ENCODE results near the gene SOCS6. TPM values are rescaled to one million over a fixed set of nuclear protein-coding genes. Genes with fewer than 3 reads are reported as not detected.

The SOCS6 gene
- polyA plus RNA-seq, 3 donors, result 29.7 to 32.8 (median 30.2) TPM

- no peak for DNase-seq (ENCODE audit: extremely low read depth in 1 of 11, low read depth in 9 of 11, low spot score in 4 of 11)
These were observed 19.9 kb downstream of the SOCS6 start for GRCh38 chr18:70308555-70309294.

GRCh38 chr18:70310560-70311320 is 21.9 kb downstream of the SOCS6 start:
- no peak for DNase-seq (ENCODE audit: extremely low read depth in 1 of 11, low read depth in 9 of 11, low spot score in 4 of 11)

GRCh38 chr18:70311726-70312125 is 22.9 kb downstream of the SOCS6 start:
- no peak for DNase-seq (ENCODE audit: extremely low read depth in 1 of 11, low read depth in 9 of 11, low spot score in 4 of 11)

GRCh38 chr18:70313640-70314039 is 24.8 kb downstream of the SOCS6 start:
- no peak for DNase-seq (ENCODE audit: extremely low read depth in 1 of 11, low read depth in 9 of 11, low spot score in 4 of 11)

GRCh38 chr18:70314151-70314782 is 25.4 kb downstream of the SOCS6 start:
- DNase-seq (ENCODE audit: extremely low read depth in 1 of 11, low read depth in 9 of 11, low spot score in 4 of 11), result no peak

- DNase-seq (ENCODE audit: extremely low read depth in 1 of 11, low read depth in 9 of 11, low spot score in 4 of 11), result peak in 3 of 11 donors; percentile 24 to 29 (median 24)
These were observed 30.3 kb downstream of the SOCS6 start for GRCh38 chr18:70319187-70319586.

- DNase-seq (ENCODE audit: extremely low read depth in 1 of 11, low read depth in 9 of 11, low spot score in 4 of 11), result no peak
These were observed 32.8 kb downstream of the SOCS6 start for GRCh38 chr18:70321616-70322015.

GRCh38 chr18:70322385-70322784 is 33.5 kb downstream of the SOCS6 start:
- DNase-seq (ENCODE audit: extremely low read depth in 1 of 11, low read depth in 9 of 11, low spot score in 4 of 11), result no peak

GRCh38 chr18:70322928-70323327 is 34.1 kb downstream of the SOCS6 start:
- peak in 4 of 11 donors; percentile 3 to 39 (median 15) for DNase-seq (ENCODE audit: extremely low read depth in 1 of 11, low read depth in 9 of 11, low spot score in 4 of 11)

- no peak for DNase-seq (ENCODE audit: extremely low read depth in 1 of 11, low read depth in 9 of 11, low spot score in 4 of 11)
These were observed 36.1 kb downstream of the SOCS6 start for GRCh38 chr18:70324897-70325296.

GRCh38 chr18:70326255-70326654 is 37.4 kb downstream of the SOCS6 start:
- no peak for DNase-seq (ENCODE audit: extremely low read depth in 1 of 11, low read depth in 9 of 11, low spot score in 4 of 11)

- DNase-seq (ENCODE audit: extremely low read depth in 1 of 11, low read depth in 9 of 11, low spot score in 4 of 11), result no peak
These were observed 39.3 kb downstream of the SOCS6 start for GRCh38 chr18:70328169-70328568.

- DNase-seq (ENCODE audit: extremely low read depth in 1 of 11, low read depth in 9 of 11, low spot score in 4 of 11), result no peak
These were observed 40.2 kb downstream of the SOCS6 start for GRCh38 chr18:70329071-70329470.

- no peak for DNase-seq (ENCODE audit: extremely low read depth in 1 of 11, low read depth in 9 of 11, low spot score in 4 of 11)
These were observed 42.0 kb downstream of the SOCS6 start for GRCh38 chr18:70330887-70331286.

- DNase-seq (ENCODE audit: extremely low read depth in 1 of 11, low read depth in 9 of 11, low spot score in 4 of 11), result peak in 1 of 11 donors; percentile 15
These were observed 42.7 kb downstream of the SOCS6 start for GRCh38 chr18:70331456-70332097.

- no peak for DNase-seq (ENCODE audit: extremely low read depth in 1 of 11, low read depth in 9 of 11, low spot score in 4 of 11)
These were observed 43.8 kb downstream of the SOCS6 start for GRCh38 chr18:70332694-70333093.

- no peak for DNase-seq (ENCODE audit: extremely low read depth in 1 of 11, low read depth in 9 of 11, low spot score in 4 of 11)
These were observed 44.5 kb downstream of the SOCS6 start for GRCh38 chr18:70333316-70333715.

GRCh38 chr18:70333757-70334156 is 44.9 kb downstream of the SOCS6 start:
- DNase-seq (ENCODE audit: extremely low read depth in 1 of 11, low read depth in 9 of 11, low spot score in 4 of 11), result no peak

- DNase-seq (ENCODE audit: extremely low read depth in 1 of 11, low read depth in 9 of 11, low spot score in 4 of 11), result no peak
These were observed 45.4 kb downstream of the SOCS6 start for GRCh38 chr18:70334264-70334663.
